Muscle of arm (tissue), 12 donors: ENCODE data around the gene CEBPE. TPM values are rescaled to one million over a fixed set of nuclear protein-coding genes. Genes with fewer than 3 reads are reported as not detected.
"Not testable (repeated sequence)": the region's sequence is repeated elsewhere in the genome, so short reads cannot be mapped to it uniquely, and the experiment has no call there.

Experiments
- DNase-seq: peaks from one replicate; pipeline ENCODE4 v3.0.0-alpha.2; 2013
- polyA plus RNA-seq, 12 donors: library from polyadenylated mRNA; unstranded; fragments of 120-200 nt; gene quantifications; one replicate each; pipeline ENCODE4 v1.2.1, GENCODE V29; 2013; ENCODE audit not compliant: insufficient read length in 12 of 12

Gene CEBPE
- polyA plus RNA-seq, 12 donors = 0.08 to 0.61 (median 0.13) TPM; not detected in 8

DNA sequence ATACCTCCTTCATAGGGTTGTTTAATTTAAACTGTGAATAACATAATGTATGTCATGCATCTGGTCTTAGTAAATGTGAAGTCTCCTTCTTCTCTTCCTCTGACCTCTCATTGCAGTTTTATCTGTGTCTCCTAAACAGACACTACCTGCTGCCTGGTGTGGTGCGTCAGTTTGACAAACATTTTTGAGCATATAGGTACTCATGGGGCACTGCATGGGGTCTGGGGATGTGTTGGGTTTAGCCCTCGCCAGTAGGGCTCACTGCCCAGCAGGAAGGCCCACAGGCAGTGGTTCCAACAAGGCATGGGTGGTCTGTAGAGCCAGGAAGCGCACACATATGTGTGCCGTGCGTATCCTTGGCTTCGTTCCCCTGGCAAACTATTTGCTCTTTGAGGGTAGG is 3.0 kb upstream of the CEBPE start:
- DNase-seq = no peak

DNA sequence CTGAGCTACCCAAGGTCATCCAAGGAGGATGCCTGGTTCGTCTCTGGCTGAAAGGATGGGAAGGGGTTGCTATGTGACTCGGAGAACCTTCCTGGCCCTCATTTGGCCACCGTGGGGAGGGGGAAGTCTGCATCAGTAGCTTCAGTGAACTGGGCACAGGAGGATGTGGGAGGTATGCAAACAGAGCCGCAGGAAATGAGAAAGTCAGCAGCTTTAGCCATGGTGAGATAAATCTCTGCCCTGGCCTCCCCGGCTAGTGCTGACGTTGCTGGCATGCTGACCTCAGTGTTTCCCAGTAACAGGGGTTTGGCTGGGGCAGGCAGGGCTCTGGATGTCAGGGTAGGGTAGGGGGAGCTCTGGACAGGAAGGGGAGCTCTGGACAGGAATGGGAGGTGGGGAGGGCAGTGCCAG is 2.3 kb upstream of the CEBPE start:
- no peak for DNase-seq

DNA sequence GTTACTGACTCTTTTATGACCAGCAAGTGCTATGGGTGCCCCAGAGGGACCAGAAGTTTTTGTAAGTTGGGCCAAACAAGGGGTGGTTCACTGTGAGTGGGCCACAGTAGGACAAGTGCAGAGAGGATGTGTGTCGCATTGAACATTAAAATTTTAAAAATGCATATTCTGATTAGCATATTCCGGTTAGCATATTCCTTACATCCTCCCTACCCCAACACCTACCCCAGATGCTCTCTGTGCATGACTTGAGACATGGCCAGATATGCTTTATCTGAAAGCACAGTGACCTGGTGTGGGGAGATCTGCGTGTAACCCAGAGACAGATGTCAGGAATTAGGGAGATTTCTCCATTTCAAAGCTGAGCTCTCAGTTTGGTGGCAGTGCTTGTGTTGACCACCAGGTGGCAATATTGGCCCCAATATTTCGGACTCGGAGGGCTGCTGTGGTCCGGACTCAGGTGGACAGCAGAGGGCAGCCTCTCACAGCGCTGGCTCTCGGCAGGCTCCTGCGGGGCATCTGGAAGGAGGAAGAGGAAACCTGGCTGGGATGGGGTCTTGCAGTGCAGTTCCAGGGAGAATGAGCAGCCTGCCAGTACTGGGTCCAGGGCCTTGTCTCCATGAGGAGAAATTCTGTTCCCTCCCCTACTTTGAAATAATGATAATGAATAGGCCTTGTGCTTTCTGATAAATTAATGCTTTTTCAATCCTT is 1.6 kb upstream of the CEBPE start:
- DNase-seq = peak; percentile 91

DNA sequence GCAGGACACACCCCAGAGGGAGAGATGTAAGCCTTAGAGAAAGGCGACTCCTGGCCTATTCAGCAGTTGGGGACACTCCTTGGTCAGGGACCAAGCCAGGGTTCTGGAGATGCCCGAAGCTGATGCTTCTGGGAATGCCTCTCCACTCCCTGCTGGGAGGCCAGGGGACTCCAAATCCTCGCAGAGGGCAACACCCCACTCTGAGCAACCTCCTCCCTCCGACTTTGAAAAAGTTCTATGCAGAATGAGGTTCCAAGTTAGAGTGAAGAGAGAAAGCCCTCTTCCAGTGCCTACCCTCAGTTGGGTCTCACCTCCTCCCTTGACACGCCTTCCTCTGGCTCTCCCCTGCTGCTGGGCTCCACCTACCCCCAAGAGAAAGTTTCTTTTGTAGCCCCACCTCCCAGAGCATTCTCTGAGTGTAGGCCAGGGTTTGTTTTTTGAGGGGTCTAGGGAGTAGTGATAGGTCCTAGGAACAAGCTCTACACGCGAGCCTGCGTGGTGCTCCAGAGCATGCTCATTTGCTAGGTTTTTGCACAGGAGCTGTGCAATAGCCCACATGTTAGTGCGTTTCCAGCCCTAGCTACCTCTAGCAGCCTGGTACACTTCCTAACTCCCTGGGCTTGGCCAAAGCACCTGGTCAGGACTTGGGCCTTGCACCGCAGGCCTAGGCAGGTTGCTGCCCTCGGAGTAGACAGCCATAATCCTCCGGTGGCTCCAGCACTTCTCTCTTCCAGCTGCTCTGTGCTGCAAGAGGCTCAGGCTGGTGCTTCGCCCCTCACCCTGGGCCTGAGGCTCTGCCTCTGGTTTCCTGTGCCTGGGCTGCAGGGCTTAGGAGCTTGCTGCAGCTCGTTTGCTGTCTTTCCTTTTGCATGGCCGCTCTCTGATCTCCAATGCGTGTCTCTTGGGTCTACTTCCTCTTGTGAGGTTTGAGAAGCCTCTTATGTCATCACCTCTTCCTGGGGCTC is 590 bp upstream of the CEBPE start:
- no peak for DNase-seq

DNA sequence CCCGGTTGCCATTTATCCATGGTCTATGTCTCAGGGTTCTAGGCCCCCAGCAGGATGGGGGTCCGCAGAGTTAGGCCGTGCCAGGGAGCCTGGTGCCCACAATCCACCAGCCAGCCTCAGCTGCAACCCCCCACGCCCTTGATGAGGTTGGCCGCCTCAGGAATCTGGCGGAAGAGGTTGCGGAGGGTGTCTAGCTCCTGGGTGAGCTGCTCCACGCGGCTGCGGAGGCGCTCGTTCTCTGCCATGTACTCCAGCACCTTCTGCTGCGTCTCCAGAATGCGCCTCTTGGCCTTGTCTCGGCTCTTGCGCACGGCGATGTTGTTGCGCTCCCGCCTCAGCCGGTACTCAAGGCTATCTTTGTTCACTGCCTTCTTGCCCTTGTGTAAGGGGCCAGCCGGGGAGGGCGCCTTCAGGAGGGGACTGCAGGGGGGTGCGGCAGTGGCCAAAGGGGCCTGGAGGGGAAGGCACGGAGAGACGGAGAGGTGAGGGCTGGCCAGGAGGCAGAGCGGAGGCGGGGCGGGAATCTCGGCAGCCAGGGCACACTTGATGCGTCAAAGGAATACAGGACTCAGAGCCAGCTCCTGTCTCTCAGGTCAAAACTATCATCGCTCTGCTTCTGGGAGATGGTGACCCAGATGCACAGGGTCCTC is 1.6 kb downstream of the CEBPE start:
- DNase-seq = no peak

DNA sequence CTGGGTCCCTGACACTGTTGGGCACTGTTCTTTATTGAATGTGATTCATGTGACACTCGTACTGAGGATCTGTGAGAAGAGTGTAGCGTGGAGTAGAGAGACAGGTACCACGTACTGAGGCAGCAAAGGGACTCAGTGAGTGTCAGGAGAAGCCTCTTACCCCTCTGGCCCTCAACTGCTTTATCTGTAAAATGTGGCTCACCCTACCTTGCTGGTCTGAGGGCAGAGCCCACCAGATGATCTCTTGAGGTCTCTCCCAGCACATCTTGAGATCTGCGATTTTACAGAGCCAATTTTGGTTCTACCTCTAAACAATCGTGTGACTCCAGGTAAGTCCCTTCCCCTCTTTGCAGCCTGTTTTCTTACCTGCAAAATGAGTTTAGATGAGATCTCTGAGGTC is 3.1 kb downstream of the CEBPE start:
- DNase-seq = no peak

DNA sequence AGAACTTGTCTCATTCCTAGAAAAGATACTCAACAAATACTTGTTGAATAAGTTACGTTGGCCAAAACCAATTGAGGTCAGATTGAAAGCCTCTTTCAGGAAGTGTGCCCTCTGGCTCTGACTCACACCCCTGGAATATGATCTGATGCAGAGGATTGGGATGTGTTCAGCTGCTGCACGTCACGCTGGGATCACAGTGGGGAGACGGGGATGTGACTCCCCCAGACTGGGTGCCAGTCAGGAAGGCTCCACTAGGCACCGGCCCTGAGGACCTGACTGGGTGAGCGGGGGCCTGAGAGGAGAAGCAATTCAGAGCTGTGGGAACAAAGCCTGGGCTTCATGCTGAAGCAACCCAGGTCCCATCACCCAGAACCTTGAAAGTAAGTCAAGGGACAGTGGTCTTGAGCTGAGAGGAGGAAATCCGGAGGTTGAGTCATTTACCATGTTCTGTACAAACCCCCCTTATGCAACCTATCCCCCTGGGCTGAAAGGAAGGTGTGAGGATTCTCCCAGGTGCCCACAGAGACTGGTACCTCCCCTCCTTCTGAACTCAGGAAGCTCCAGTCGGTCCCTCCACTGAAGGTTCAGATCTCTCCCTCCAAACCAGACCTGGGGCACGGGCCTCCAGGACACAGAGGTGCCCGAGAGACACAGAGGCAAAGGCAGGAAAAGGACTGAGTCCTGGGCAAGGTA is 3.9 kb downstream of the CEBPE start:
- no peak for DNase-seq

DNA sequence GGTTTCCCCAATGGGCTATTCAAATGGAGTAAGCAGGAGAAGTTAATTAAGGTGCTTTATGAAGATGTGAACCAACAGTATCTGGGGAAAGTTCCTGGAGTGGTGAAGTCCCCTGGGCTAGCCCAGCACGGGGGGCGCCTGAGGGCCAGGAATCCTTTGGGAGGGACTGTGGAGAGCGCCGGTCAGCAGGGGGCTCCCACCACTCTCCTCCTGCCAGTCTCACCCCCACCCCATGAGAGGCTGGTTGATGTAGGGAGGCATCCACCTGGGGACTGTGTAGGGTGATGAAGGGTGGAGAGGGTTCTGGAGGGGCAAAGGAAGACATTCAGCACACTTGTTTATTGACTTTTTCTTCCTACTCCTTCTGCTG is 4.4 kb downstream of the CEBPE start:
- DNase-seq = no peak

DNA sequence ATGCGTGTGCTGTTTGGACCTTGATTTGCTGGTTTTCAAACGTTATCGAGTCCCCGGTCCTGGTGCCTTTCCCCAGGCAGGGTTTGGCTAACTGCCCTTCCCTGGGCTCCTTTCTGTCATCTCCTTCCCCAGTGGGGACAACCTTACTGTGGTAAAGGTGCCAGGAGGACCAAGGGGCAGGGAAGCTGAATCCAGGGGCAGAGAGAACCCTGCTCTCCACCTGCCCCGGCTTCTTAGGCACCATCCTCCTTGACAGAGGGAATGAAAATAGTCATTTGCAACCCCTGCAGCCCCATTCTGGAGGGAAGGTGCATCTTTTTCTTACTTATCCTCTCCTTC is 5.0 kb downstream of the CEBPE start:
- no peak for DNase-seq

DNA sequence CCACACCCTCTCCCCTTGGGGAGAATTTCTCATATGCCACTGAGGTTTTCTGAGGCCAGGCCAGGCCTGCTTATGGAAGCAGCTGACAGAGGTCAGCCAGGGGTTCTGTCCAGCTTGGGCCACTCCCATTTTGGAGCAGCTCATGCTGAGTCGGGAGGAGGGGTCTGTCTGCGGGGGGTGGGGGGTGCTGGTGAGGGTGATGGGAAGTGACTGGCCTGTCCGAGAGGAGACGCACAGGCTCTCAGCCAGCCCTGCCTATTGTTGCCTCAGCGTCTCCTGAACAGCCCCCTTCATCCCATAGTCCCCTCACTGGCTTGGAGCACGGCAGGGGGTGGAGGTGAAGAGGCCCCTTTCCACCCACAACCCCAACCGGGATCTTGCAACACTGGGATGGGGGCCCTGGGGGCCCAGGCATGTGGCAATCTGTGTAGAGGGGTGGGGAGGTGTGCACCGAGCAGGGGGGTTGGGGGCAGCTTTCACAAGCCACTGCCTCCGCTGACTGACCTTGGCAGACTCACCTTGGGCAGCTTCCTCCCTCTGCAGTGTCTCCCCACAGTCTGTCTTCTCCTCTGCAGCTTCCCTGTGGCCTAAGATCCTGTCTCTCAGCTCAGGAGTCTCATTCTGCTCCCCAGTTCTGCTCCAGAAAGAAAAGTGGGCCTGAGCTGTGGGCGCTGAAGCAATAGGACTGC is 5.5 kb downstream of the CEBPE start:
- peak; percentile 38 for DNase-seq

DNA sequence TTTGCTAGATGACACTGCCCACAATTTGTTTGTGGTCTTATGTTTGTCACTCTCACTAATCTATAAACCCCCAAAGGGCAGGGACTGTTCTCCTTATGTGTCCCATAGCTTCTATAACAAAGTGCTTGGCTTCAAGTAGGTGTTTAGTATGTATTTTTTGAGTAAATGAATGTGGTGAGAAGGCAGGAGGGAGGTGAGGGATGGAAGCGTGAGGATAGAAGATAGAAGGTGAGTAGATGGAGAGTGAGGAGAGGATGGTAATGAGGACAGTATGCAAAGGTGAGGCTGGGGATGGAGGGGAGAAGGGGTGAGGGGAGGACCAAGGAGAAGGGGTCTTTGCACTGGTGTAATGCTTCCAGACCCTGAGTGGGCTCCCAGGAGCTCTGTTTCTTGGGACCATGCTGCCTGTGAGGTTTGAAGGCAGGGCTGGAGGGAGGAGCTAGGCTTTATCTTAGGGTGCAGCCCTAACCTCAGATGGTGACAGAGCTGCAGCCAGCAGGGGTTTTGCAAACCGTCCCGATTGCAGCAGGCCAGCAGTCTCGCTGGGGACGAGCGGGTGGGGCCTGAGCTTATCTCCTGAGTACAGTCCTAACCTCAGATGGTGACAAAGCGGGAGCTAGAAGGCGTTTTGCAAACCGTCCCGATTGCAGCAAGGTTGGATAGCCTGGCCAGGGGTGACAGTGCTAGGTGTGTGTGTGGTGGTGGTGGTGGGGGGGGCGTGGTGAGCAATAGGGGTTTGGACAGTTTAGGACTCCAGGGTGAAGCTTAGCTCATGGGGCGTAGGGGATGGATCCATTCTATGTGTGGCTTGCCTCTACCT is 6.5 kb downstream of the CEBPE start:
- DNase-seq = no peak

DNA sequence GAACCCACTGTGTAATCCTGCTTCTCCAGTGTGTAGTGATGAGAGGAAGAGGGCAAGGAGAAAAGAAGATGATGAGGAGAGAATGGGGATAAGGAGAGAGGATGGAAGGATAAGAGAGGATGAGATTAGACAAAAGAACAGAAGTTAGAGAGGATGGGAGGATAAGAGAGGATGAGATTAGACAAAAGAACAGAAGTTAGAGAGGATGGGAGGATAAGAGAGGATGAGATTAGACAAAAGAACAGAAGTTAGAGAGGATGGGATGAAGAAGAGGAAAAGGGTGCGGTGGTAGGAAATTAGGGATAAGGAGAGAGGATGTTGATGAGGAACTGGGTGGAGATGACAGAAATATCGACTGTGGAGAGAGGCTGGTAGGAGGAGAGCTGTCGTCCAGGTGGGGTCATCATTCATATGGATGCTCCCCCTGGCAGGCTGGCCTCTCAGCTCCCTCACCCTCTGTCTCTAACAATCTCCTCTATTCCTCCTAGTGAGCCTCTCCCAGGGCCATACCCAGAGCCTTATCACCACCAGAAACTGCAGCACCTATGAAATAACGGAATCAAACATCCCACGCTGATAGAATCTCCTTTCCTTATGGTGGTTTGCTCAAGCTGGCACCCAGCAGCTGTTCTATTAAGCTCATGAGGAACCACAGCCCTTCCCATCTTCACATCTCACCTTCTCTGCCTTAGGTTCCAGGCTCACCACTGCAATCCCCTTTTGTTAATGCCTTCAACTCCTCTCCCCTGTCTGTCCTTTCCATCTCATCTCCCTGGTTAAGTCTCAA is 8.3 kb downstream of the CEBPE start:
- no peak for DNase-seq

DNA sequence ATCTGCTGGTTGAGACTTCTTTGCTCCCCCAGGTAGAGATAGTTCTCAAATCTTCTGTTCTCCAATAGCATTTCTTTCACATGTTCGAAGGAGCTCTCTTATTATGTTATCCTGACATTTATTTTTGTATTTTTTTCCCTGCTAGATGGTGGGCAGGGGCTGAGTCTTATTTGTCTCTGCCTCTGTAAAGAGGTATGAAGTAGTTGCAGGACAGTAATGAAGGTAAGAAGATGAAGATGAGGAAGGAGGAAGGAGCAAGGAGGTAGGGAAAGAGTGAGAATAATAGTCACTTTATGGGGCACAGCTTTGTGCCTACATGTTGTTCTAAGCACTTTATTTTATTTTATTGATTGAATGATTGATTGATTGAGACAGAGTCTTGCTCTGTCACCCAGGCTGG is 9.3 kb downstream of the CEBPE start:
- DNase-seq = no peak

DNA sequence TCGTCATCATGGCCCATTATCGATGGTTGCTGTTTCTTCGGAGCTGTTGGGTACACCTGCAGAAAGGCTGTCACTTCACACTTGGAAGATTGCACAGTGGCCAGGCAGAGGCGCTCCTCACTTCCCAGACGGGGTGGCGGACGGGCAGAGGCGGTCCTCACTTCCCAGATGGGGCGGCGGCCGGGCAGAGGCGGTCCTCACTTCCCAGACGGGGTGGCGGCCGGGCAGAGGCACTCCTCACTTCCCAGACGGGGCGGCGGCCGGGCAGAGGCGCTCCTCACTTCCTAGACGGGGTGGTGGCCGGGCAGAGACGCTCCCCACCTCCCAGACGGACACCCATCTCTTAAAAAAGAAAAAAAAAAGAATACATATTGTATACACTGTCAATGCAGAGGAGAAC is 10.9 kb downstream of the CEBPE start:
- DNase-seq = not testable (repeated sequence)

DNA sequence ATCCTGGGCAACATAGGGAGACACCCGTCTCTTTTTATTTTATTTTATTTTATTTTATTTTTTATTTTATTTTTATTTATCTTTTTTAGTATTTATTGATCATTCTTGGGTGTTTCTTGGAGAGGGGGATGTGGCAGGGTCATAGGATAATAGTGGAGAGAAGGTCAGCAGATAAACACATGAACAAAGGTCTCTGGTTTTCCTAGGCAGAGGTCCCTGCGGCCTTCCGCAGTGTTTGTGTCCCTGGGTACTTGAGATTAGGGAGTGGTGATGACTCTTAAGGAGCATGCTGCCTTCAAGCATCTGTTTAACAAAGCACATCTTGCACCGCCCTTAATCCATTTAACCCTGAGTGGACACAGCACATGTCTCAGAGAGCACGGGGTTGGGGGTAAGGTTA is 11.4 kb downstream of the CEBPE start:
- DNase-seq = not testable (repeated sequence)

DNA sequence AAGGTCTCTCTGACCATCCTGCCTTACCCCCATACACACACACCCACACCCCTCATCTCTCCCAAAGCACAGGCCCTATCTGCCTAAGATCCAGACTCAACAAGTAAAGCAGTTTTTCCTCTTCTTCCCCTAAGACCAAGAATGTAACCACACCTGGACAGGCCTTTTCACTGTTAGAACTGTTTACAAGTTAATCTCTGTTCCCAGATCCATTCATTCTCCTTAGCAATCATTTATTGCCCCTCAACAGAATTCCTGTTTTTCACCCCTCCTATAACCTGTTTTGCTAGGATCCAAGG is 12.4 kb downstream of the CEBPE start:
- DNase-seq = no peak

DNA sequence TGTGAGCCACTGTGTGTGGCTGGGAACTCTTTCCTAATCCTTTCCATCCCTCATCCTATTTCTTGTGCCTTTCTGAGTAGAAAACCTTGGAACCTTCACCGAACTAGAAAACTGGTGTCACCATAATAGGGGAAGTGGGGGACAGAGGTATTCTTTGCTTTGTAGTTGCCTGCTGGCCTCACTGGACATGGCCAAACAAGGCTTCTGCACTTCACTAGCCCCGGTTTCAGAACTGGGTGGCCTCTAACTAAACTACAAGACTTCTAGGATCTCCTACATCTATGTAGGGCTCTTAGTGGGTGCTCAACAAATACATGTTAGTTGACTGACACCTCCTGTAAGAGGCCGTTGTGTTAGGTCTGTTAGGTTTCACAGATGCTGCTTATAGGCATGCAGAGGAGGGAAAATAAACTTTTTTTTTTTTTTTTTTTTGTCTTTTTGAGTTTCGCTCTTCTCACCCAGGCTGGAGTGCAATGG is 13.7 kb downstream of the CEBPE start:
- DNase-seq = no peak

DNA sequence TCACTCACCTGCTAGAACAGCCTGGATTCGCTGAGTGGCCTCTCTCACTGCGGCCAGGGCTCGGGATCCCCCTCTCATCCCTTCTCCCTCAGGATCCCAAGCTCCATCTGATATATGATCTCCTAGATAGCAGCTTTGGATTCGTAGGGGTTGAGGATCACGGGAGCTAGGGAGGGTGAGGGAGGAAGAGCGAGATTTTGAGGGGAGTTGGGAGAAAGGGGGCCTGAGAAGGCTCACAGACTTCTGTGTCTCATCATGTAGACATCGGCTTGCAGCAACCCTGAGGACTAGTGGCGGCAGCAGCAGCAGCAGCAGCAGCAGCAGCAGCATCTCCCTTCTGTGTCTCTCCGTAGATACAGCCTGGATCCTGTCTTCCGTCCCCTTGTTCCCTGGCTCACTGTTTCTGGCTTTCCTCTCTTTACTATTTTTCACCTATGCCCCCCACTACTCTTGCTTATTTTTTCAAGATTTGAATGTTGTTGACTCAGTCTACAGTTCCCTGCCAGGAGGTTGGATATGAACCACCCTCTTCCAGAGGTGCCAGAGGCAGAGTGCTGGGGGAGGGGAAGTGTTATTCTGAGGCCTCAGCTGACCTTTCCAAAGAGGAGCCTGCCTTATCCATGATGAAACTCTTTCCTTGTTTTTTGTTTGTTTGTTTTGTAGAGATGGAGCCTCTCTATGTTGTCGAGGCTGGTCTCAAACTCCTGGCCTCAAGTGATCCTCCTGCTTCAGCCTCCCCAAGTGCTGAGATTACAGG is 14.3 kb downstream of the CEBPE start, which contains the start of gene CIROP:
TSS of gene CIROP (minus strand) at position 399 of the 757 bp plus-strand sequence. CDS start at position 330, 69 bp downstream.
- no peak for DNase-seq

DNA sequence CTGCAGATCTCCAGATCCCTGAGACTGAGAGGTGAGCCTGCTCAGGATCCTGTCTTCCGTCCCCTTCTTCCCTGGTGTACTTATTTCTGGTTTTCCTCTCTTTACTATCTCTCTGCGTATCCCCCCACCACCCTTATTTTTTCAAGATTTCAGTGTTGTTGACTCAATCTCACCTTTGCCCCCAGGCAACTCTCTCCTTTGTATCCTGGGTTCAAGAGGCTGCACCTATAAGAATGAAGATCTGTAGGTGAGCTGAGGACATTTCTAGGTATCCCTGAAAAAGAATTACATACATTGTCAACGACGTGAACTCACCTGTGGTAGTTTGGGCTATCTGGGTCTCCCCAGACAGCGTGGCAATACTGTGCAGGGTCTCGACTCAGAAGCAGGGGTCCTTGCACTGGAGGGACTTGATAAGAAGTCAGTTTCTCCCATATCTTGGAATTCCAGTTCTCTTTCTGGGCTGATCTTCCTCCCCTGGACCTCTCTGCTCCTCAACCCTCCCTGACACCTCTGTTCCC is 14.9 kb downstream of the CEBPE start:
- no peak for DNase-seq
